Measurements from ENCODE around the gene PPP2R1B. TPM values are rescaled to one million over a fixed set of nuclear protein-coding genes. Genes with fewer than 3 reads are reported as not detected.
"Not testable (repeated sequence)": the region's sequence is repeated elsewhere in the genome, so short reads cannot be mapped to it uniquely, and the experiment has no call there.

Gene PPP2R1B
- total RNA-seq, 1 donor from 2014 or later = 58.1 TPM

- intact Hi-C loops (cut with micrococcal nuclease) = loop anchor here (1.0 to 5.0 kb wide), 7 partner anchors 11 to 495 kb away; partner anchors contain the start of gene PPP2R1B
- H3K27ac Mint-ChIP-seq = no peak overlapping the region
- no peaks in the 10 kb centered on the region for H3K27me3 Mint-ChIP-seq (ENCODE audit: insufficient read depth)
- DNase-seq (ENCODE audit: low spot score) = peak; percentile 8
- no peaks in the 10 kb centered on the region for H3K4me1 Mint-ChIP-seq (ENCODE audit: low read depth)
- H3K36me3 Mint-ChIP-seq (ENCODE audit: low read depth) = no peaks in the 10 kb centered on the region
- no peak overlapping the region for H3K4me3 Mint-ChIP-seq
- no peaks in the 10 kb centered on the region for H3K9me3 Mint-ChIP-seq
Measured at GRCh38 chr11:111777094-111778046, 11.2 kb upstream of the PPP2R1B start.

GRCh38 chr11:111776398-111777093 is 10.4 kb upstream of the PPP2R1B start:
- intact Hi-C loops (cut with micrococcal nuclease) = loop anchor here (1.0 to 5.0 kb wide), 7 partner anchors 10 to 494 kb away; partner anchors contain the start of gene PPP2R1B
- Mint-ChIP-seq H3K9me3 (no peaks in the 10 kb centered on the region), H3K4me1 (ENCODE audit: low read depth) (no peaks in the 10 kb centered on the region), H3K36me3 (ENCODE audit: low read depth) (no peaks in the 10 kb centered on the region), H3K27ac (no peak overlapping the region), H3K4me3 (no peak overlapping the region), H3K27me3 (ENCODE audit: insufficient read depth) (no peaks in the 10 kb centered on the region)
- no peak for DNase-seq (ENCODE audit: low spot score)

GRCh38 chr11:111774955-111775710 is 8.9 kb upstream of the PPP2R1B start:
- Mint-ChIP-seq H3K27ac (no peak overlapping the region), H3K9me3 (no peaks in the 10 kb centered on the region), H3K36me3 (ENCODE audit: low read depth) (no peaks in the 10 kb centered on the region), H3K4me1 (ENCODE audit: low read depth) (no peaks in the 10 kb centered on the region), H3K27me3 (ENCODE audit: insufficient read depth) (no peaks in the 10 kb centered on the region), H3K4me3 (no peak overlapping the region)
- intact Hi-C loops (cut with micrococcal nuclease) = loop anchor here (5.0 kb wide), 1 partner anchor 493 kb away; no protein-coding TSS in a partner anchor
- no peak for DNase-seq (ENCODE audit: low spot score)

GRCh38 chr11:111772535-111772934 is 6.3 kb upstream of the PPP2R1B start:
- H3K36me3 Mint-ChIP-seq (ENCODE audit: low read depth) = no peaks in the 10 kb centered on the region
- intact Hi-C loops (cut with micrococcal nuclease) = no loop called here
- H3K4me1 Mint-ChIP-seq (ENCODE audit: low read depth) = no peaks in the 10 kb centered on the region
- no peaks in the 10 kb centered on the region for H3K9me3 Mint-ChIP-seq
- no peak overlapping the region for H3K27ac Mint-ChIP-seq
- DNase-seq (ENCODE audit: low spot score) = no peak
- no peak overlapping the region for H3K4me3 Mint-ChIP-seq
- no peaks in the 10 kb centered on the region for H3K27me3 Mint-ChIP-seq (ENCODE audit: insufficient read depth)

- intact Hi-C loops (cut with micrococcal nuclease); H3K27ac Mint-ChIP-seq; H3K9me3 Mint-ChIP-seq; DNase-seq (ENCODE audit: low spot score); H3K4me1 Mint-ChIP-seq (ENCODE audit: low read depth); H3K4me3 Mint-ChIP-seq; H3K36me3 Mint-ChIP-seq (ENCODE audit: low read depth); H3K27me3 Mint-ChIP-seq (ENCODE audit: insufficient read depth): not testable (repeated sequence)
Measured at GRCh38 chr11:111771205-111771604, 5.0 kb upstream of the PPP2R1B start.

- no peak overlapping the region for H3K27ac Mint-ChIP-seq
- DNase-seq (ENCODE audit: low spot score) = no peak
- H3K36me3 Mint-ChIP-seq (ENCODE audit: low read depth) = no peaks in the 10 kb centered on the region
- peaks cover 10% of the 10 kb centered on the region for H3K4me1 Mint-ChIP-seq (ENCODE audit: low read depth)
- intact Hi-C loops (cut with micrococcal nuclease) = no loop called here
- no peaks in the 10 kb centered on the region for H3K27me3 Mint-ChIP-seq (ENCODE audit: insufficient read depth)
- no peaks in the 10 kb centered on the region for H3K9me3 Mint-ChIP-seq
- H3K4me3 Mint-ChIP-seq = no peak overlapping the region
Measured at GRCh38 chr11:111770581-111771134, 4.5 kb upstream of the PPP2R1B start.

DNA sequence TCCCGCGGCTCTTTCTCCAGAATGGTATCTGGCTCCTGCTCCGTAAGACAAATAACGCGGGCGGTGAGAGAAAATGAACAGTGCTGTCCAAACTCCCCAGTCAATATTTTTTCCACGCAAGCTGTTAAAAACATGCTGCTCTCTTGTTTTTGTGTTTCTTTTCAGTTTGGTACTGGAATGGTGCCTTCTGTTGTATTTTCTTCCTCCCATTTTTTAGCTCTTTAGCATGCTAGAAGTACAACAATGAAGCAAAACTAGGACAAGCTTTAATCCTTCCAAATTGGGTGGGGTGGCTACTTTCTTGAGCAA is 599 bp upstream of the PPP2R1B start:
- H3K9me3 Mint-ChIP-seq = no peaks in the 10 kb centered on the region
- DNase-seq (ENCODE audit: low spot score) = no peak
- H3K27ac Mint-ChIP-seq = peak overlapping the region; percentile 97
- peaks cover 43% of the 10 kb centered on the region for H3K4me1 Mint-ChIP-seq (ENCODE audit: low read depth)
- intact Hi-C loops (cut with micrococcal nuclease) = loop anchor here (1.0 to 10.0 kb wide), 9 partner anchors 11 to 460 kb away; partner anchors contain the start of genes ALG9, DLAT, POU2AF1 and PTS
- H3K4me3 Mint-ChIP-seq = peak overlapping the region; percentile 96
- no peaks in the 10 kb centered on the region for H3K27me3 Mint-ChIP-seq (ENCODE audit: insufficient read depth)
- peaks cover 24% of the 10 kb centered on the region for H3K36me3 Mint-ChIP-seq (ENCODE audit: low read depth)

GRCh38 chr11:111765320-111765983 is 737 bp downstream of the PPP2R1B start:
- Mint-ChIP-seq H3K4me3 (peak overlapping the region; percentile 96), H3K27ac (peak overlapping the region; percentile 97), H3K9me3 (no peaks in the 10 kb centered on the region), H3K27me3 (ENCODE audit: insufficient read depth) (no peaks in the 10 kb centered on the region), H3K4me1 (ENCODE audit: low read depth) (peaks cover 43% of the 10 kb centered on the region), H3K36me3 (ENCODE audit: low read depth) (peaks cover 34% of the 10 kb centered on the region)
- DNase-seq (ENCODE audit: low spot score) = no peak
- intact Hi-C loops (cut with micrococcal nuclease) = loop anchor here (5.0 to 10.0 kb wide), 3 partner anchors 262 to 391 kb away; partner anchors contain the start of genes DLAT, POU2AF1, SDHD and TIMM8B

DNA sequence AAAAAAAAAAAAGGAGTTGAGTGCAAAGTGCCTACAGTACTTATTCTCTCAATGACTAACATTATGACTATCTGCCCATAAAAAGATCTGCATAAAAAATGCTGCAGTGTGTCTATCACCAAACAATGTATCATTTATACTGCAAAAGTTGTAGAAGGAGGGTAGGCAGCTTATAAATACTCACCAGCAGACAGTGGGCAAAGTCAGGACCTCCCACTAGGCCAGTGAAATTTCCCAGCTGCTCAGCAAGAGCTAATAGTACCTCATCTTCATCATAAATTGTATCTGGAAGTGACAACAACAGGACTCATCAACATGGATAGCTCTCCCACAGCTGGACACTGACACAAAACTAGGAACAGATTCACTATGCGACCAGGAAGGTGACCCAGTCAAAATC is 1.6 kb downstream of the PPP2R1B start:
- Mint-ChIP-seq H3K36me3 (ENCODE audit: low read depth) (peaks cover 39% of the 10 kb centered on the region), H3K27me3 (ENCODE audit: insufficient read depth) (no peaks in the 10 kb centered on the region), H3K4me3 (peak overlapping the region; percentile 96), H3K4me1 (ENCODE audit: low read depth) (peaks cover 43% of the 10 kb centered on the region), H3K9me3 (no peaks in the 10 kb centered on the region), H3K27ac (no peak overlapping the region)
- intact Hi-C loops (cut with micrococcal nuclease) = loop anchor here (5.0 to 10.0 kb wide), 3 partner anchors 263 to 390 kb away; partner anchors contain the start of genes DLAT, POU2AF1, SDHD and TIMM8B
- no peak for DNase-seq (ENCODE audit: low spot score)

DNA sequence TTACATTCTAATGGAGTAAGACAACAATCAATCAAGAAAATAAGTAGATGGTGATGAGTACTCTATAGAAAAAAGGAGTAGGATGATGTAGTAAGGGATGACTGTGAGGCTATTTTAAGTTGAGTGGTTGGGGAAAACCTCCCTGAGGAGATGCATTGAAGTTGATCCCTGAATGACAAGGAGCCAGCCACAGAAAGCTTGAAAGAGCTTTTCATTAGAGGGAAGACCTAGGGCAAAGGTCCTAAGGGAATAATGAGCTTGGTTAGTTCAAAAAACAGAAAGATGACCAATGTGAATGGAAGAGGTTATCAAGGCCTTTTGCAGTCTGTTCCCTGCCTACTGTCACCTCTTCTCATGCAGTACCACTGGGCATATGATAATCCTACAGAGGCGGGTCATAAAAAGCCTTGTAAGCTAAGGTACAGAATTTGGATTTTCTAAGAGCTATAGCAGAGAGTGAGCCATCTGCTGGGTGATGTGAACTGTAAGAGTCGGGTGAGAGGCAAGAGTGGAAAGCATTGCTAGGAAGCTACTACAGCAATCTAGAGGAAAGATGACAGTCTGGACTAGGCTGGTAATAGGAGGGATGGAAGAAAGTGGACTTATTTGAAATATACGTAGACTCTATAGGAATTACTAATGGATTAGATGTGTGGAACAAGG is 3.1 kb downstream of the PPP2R1B start:
- H3K36me3 Mint-ChIP-seq (ENCODE audit: low read depth) = peaks cover 47% of the 10 kb centered on the region
- no peak for DNase-seq (ENCODE audit: low spot score)
- peaks cover 43% of the 10 kb centered on the region for H3K4me1 Mint-ChIP-seq (ENCODE audit: low read depth)
- peak overlapping the region; percentile 37 for H3K4me3 Mint-ChIP-seq
- H3K9me3 Mint-ChIP-seq = no peaks in the 10 kb centered on the region
- H3K27ac Mint-ChIP-seq = peak overlapping the region; percentile 18
- intact Hi-C loops (cut with micrococcal nuclease) = loop anchor here (2.0 to 10.0 kb wide), 2 partner anchors 16 to 388 kb away; partner anchors contain the start of gene POU2AF1
- no peaks in the 10 kb centered on the region for H3K27me3 Mint-ChIP-seq (ENCODE audit: insufficient read depth)

DNA sequence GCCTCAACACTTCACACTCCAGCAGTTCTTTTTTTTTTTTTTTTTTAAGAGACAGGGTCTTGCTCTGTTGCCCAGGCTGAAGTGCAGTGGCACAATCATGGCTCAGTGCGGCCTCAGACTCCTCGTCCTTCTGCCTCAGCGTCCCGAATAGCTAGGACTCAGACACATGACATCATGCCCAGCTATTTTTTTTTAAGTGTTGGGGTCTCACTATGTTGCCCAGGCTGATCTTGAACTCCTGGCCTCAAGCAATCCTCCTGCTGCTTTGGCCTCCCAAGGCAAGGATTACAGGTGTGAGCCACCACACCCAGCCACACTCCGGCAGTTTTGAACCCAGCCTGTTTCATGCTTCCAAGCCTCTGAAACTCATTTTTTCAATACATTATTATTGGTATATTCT is 3.7 kb downstream of the PPP2R1B start:
- Mint-ChIP-seq H3K4me1 (ENCODE audit: low read depth) (peaks cover 43% of the 10 kb centered on the region), H3K36me3 (ENCODE audit: low read depth) (peaks cover 50% of the 10 kb centered on the region), H3K4me3 (no peak overlapping the region), H3K27ac (no peak overlapping the region), H3K27me3 (ENCODE audit: insufficient read depth) (no peaks in the 10 kb centered on the region), H3K9me3 (no peaks in the 10 kb centered on the region)
- DNase-seq (ENCODE audit: low spot score) = no peak
- intact Hi-C loops (cut with micrococcal nuclease) = loop anchor here (2.0 to 10.0 kb wide), 2 partner anchors 16 to 388 kb away; partner anchors contain the start of gene POU2AF1
